Measurements from ENCODE around the gene CACNA1C.
"Not testable (repeated sequence)": the region's sequence is repeated elsewhere in the genome, so short reads cannot be mapped to it uniquely, and the experiment has no call there.

Gene CACNA1C

GRCh38 chr12:2124466-2125023, 71.8 kb downstream of the CACNA1C start:
- intact Hi-C loops (cut with DNase I): no loop called here

DNA sequence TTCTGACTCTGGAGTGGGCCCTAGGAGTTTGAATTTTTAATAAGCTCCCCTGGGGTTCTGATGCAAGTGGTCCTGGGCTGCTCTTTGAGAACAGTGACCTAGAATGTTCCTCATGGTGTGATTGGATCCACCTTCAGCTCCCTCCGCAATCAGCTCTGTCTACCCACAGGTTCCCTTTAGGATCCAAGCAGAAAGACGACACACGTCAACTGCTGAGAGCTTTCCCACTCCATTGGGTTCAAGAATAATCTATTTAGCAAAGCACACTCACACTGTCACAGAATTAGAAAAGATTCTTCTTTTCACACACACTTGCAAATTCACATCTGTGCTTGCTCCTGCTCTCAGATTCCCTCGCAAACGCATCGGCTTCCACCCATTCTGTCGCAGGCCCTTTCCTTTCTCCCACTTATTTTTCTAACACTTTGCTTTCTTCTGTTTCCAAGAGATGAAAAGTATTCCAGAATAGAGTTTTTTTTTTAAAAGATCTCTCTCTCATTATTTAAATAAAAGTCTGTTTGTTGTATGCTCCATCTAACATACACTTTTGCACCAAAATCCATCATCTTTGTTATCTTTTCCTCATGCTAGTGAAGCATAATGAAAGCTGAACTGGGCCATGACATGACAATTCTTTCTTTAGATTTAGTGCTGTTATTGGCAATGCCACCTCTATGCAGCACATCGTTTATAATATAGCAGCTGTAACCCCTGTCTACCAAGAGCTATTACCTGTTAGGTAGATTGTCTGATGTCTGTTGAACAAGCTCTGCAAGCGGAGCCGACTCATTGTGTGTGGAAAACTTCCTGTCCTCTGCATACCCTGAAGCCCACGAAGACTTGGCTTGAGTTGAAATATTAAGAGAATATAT, 73.1 kb downstream of the CACNA1C start:
- intact Hi-C loops (cut with DNase I): no loop called here
- peak in 13 of 42 donors; percentile 4 to 69 (median 35) for DNase-seq

More at GRCh38 chr12:2124466-2125023, 71.8 kb downstream of the CACNA1C start:
- DNase-seq: no peak

- intact Hi-C loops (cut with DNase I): no loop called here
Measured at GRCh38 chr12:2126676-2127406, 74.1 kb downstream of the CACNA1C start.

DNA sequence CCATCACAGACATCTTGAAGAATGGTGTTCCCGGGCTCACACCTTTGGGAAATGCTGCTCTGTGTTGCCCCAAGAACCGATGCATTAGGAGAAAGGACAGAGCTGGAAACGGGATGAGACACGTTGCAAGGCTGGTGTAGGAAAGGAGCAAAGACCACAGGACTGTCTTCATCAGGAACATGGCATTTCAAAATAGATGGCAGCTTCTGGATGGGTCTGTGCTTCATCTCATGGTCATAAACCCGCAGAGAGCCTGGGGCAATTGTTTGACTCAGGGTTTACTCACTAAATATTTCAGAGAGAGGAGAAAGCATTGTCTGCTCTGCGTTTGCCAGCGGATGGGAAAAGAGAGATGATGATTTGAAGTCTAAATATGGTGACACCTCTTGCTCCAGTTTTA, 76.3 kb downstream of the CACNA1C start:
- DNase-seq: no peak
- intact Hi-C loops (cut with DNase I): no loop called here

More at GRCh38 chr12:2126676-2127406, 74.1 kb downstream of the CACNA1C start:
- no peak for DNase-seq

GRCh38 chr12:2135661-2136418, 83.1 kb downstream of the CACNA1C start:
- DNase-seq; intact Hi-C loops (cut with DNase I): not testable (repeated sequence)

GRCh38 chr12:2136901-2137300, 84.1 kb downstream of the CACNA1C start:
- DNase-seq: no peak
- intact Hi-C loops (cut with DNase I): no loop called here

DNA sequence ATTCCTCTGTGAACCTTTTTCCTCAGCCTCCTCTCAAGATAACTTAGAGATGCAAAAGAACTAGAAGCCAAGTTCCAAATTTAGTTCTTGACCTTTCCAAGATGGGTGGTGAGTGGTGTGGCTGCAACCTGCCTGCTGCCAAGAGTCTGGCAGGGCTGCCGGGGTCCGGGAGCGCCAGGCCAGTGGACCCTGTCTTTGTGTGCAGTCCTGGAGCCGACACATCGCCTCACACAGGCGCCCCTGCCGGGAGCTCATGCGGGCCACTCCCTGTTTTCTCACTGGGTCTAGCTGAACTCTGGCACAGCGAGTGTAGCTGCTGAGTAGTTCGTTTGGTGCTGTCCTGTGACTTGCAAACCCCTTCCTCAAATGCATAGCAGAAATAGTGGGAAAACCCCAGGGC, 84.9 kb downstream of the CACNA1C start:
- peak in 2 of 42 donors; percentile 8 to 15 for DNase-seq
- intact Hi-C loops (cut with DNase I): no loop called here

GRCh38 chr12:2138294-2138693, 85.5 kb downstream of the CACNA1C start:
- no peak for DNase-seq
- intact Hi-C loops (cut with DNase I): no loop called here

GRCh38 chr12:2138871-2139308, 86.1 kb downstream of the CACNA1C start:
- intact Hi-C loops (cut with DNase I): no loop called here
- no peak for DNase-seq

DNA sequence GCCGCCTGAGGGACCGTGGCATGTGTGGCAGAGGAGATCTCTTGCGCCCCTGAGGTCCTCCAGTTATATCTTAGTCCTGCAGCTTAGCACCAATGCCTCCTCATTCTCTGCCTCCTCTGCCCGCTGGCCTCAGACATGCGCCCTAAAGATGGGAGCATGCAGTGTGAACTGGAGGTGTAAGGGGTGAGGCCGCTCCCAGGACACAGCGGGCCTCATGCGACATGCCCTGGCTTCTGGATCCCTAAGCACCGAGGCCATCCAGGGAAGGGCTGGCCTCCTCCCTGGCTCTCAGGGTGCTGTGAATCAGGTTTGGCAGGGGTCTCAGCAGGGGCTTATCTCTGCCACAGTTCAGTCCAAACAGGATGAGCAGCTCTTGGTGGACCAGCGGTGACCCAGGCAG, 86.9 kb downstream of the CACNA1C start:
- no peak for DNase-seq
- intact Hi-C loops (cut with DNase I): no loop called here

DNA sequence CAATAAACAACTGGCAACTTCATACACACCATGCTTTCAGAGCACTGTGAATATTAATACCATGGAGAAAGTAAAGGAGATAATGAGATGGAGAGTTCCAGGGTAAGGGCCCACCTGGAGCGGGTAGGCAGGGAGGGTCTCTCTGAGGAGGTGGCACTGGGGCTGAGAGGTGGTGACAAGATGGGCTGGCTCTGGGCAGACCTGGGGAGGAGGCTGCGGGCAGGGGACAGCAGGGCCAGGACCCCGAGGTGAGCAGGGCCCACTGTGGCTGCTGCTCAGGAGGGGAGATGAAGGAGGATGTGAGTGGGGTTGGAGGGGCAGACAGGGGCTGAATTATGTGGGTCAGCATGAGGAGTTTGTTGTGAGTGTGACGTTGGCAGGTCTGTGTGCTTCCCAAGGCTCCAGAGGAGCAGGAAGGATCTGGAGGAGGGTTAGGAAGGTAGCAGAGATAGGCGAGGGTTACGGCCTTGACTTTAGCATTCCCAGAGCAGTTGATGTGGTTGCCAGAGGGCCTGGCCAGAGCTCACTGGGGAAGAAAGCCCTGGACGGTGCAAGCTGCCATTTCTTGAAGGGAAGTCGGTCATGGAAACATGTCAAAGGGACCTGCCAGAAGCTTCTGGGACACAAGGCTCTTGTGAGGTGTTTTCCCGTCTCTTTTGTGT, 88.2 kb downstream of the CACNA1C start:
- intact Hi-C loops (cut with DNase I): no loop called here
- DNase-seq: peak in 5 of 42 donors; percentile 9 to 25 (median 23)

- intact Hi-C loops (cut with DNase I): no loop called here
- DNase-seq: no peak
Measured at GRCh38 chr12:2142068-2142467, 89.3 kb downstream of the CACNA1C start.

- no peak for DNase-seq
- intact Hi-C loops (cut with DNase I): no loop called here
Measured at GRCh38 chr12:2144951-2145350, 92.2 kb downstream of the CACNA1C start.

DNA sequence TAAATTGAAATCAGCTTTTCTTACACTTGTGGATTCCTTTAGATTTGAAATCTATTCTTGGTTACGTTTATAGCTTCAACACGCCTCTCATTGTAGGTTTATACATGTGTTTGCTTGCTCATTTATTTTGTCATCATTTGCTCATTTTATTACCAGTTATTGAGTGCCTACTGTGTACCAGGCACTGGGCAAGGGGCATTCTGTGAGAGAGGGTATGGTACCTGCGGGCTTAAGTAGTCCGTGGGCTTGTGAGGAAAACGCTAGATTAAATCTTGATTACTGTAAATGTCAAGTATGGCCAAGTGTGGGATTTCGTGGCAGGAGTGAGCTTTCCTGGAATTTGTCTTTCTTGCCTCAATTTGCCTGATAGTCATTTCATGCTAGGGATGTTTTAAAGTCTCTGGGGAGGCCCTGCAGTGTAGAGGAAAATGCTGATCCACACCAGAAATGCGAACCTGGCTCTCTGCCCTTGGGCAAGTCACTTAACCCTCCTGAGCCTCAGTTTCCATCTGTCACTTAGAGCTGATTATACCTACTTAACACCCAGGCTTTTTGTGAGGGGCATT, 92.7 kb downstream of the CACNA1C start:
- no peak for DNase-seq
- intact Hi-C loops (cut with DNase I): no loop called here

DNA sequence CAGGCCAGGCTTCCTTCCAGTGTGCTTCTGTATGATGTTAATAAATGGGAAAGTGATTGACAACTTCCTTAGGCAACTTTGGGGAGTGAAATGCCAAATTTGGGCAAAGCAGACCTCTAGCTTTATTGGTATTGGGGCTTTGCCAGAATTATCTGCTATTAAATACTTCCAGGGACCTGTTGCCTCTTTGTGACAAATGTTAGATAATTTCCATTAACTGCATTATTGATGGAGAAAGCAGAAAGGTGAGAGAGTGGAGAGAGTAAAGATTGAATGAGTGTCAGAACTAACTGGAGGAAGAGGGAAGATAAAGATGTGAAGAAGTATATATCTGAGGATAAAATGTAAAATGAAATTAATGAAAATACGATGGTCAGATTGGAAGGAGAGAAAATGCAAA, 94.5 kb downstream of the CACNA1C start:
- no peak for DNase-seq
- intact Hi-C loops (cut with DNase I): no loop called here

DNA sequence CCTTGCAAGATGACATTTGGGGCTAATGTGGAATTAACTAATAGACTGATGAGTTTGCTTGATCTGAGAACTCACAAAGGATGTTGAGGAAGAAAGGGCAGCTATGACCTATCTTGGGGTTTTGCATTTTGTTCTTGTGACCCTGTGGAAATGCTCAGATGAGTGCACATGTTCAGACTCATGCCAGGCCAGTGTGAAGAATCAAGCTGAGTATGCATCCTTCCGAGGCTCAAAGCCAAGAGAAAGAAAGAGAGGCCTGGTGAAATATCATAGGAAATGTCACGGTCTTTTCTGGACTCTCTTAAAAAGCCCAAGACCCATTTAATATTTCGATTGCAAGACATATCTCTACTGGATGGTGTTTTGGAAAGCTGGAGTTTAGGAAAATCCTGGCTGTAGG, 96.3 kb downstream of the CACNA1C start:
- no peak for DNase-seq
- intact Hi-C loops (cut with DNase I): no loop called here

- DNase-seq: no peak
- intact Hi-C loops (cut with DNase I): no loop called here
Measured at GRCh38 chr12:2150833-2151232, 98.0 kb downstream of the CACNA1C start.

DNA sequence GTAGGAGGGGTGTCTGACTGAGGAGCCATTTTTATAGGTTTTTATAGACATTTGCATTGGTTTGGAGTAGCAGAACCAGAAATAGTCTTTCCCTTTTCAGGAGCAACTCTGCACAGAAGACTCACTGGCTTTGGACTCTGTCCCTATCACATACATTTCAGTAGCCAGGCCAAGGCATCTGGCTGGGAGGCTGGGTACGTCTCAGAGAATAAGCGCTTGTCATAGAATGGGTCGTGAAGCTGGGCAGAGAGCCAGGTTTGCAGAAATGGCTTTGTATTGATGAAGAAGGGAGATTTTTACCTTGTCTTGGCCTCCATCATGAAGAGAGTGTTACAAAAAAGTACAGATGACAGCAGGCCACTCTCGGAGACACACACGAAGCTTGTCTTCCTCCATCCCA, 98.6 kb downstream of the CACNA1C start:
- intact Hi-C loops (cut with DNase I): no loop called here
- no peak for DNase-seq

All from head of caudate nucleus (tissue), 42 donors.